SK-N-SH treated with all-trans-retinoic acid at 6 μM for 48 hours (cell line): ENCODE data around the gene ADGRF3.

ENCODE experiments used
- ZNF70 ChIP-seq: fragments of 450-650 bp; formaldehyde crosslinking; IDR thresholded peaks from 2 replicates; pipeline ENCODE4 v1.5.0; 2020; ENCODE audit warnings: mild to moderate bottlenecking, moderate library complexity
- TF ChIP-seq, protein P1 (sequence below): fragments of 250-450 bp; sonication (Bioruptor Pico); IDR thresholded peaks from 2 replicates; pipeline ENCODE4 v1.5.0; 2020; ENCODE audit warnings: mild to moderate bottlenecking, moderate library complexity

DNA sequence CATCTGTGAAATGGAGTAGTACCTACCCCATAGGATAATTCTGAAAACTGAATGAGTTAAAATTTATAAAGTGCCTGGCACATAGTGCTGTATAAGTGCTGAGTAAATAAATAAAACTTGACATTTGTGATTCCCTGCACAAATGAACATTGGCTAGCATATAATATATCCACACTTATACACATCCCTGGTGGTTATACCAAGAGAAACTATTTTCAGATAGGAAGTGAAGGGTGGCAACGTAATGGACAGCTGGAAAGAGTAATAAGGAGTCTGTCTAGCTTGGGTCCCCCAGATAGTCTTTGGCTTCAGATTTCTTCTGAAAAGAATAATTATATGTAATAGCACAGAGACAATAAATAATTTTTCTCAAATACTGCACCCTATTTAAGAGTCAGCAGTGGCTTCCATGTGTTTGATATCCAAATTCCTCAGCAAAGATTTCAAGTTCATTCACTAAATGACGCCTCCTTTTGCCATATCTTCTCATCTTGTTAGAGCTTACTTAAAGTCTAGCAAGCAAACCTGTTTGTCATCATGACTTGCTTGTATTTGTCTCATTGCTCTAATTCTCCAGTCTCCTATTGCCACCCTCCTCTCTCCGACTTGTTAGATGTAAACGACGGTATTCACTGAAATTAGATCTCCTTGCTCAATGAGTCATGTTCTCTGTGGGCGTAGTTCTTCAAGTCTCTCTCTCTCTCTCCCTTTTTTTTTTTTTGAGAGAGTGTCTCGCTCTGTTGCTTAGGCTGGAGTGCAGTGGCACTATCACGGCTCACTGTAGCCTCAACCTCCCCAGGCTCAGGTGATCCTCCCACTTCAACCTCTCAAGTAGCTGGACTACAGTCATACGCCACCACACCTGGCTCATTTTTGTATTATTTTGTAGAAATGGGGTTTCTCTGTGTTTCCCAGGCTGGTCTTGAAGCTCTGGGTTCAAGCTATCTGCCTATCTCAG lies 8.7 kb upstream of the ADGRF3 start:
- no peak for TF ChIP-seq ZNF70 (CRISPR knock-in tag)
- TF ChIP-seq, protein P1, sequence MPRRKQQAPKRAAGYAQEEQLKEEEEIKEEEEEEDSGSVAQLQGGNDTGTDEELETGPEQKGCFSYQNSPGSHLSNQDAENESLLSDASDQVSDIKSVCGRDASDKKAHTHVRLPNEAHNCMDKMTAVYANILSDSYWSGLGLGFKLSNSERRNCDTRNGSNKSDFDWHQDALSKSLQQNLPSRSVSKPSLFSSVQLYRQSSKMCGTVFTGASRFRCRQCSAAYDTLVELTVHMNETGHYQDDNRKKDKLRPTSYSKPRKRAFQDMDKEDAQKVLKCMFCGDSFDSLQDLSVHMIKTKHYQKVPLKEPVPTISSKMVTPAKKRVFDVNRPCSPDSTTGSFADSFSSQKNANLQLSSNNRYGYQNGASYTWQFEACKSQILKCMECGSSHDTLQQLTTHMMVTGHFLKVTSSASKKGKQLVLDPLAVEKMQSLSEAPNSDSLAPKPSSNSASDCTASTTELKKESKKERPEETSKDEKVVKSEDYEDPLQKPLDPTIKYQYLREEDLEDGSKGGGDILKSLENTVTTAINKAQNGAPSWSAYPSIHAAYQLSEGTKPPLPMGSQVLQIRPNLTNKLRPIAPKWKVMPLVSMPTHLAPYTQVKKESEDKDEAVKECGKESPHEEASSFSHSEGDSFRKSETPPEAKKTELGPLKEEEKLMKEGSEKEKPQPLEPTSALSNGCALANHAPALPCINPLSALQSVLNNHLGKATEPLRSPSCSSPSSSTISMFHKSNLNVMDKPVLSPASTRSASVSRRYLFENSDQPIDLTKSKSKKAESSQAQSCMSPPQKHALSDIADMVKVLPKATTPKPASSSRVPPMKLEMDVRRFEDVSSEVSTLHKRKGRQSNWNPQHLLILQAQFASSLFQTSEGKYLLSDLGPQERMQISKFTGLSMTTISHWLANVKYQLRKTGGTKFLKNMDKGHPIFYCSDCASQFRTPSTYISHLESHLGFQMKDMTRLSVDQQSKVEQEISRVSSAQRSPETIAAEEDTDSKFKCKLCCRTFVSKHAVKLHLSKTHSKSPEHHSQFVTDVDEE (CRISPR knock-in tag), result no peak
